ENCODE results near the gene RPS14. TPM values are rescaled to one million over a fixed set of nuclear protein-coding genes. Genes with fewer than 3 reads are reported as not detected.

Gene RPS14
- polyA plus RNA-seq, 3 donors from 2014 or later = 3,321 to 6,011 (median 3,509) TPM

DNA sequence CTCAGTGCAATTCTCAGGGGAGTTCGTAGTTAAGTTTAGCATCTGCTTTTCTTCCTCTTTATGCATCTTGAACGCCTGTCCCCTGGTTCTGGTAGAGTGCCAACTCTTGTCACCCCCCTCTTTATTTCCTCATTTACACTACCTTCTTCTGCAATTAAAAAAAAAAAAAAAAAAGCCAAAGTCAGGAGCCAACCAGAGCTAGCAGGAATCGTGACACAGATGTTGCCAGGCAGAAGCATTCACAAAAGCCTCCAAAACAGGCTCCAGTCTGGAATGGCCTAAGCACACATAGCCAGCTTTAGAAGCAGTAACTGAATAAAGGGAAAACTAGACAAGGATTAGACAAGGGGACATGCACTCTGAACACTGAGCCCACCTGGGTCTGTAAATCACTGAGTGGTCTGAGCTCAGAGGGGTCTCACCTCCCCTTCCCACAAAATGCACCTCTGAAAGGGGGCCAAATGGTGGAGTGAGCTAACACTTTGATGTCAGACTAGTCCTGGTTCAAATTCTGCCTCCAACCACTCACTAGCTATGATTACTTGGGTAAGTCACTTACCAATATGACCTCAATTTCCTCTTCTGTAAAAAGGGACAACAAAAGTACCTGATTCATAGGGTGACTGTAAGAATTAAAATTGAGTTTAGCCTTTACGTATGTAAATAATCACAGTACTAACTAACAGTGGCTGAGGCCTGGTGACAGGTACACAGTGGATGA, 38.9 kb downstream of the RPS14 start:
- Mint-ChIP-seq H3K36me3 (peaks cover 0 to 4% (median 0%) of the 10 kb centered on the region in 3 donors), H3K27ac (peak overlapping the region; percentile 98 to 100 (median 99)), H3K4me1 (peaks cover 59 to 64% of the 10 kb centered on the region in 2 donors), H3K27me3 (ENCODE audit: low read depth in 3 of 3) (peaks cover 13 to 25% (median 15%) of the 10 kb centered on the region in 3 donors), H3K9me3 (no peaks in the 10 kb centered on the region), H3K4me3 (peak overlapping the region; percentile 91 to 97 (median 97))
- DNase-seq = peak; percentile 64 to 71 (median 71)

DNA sequence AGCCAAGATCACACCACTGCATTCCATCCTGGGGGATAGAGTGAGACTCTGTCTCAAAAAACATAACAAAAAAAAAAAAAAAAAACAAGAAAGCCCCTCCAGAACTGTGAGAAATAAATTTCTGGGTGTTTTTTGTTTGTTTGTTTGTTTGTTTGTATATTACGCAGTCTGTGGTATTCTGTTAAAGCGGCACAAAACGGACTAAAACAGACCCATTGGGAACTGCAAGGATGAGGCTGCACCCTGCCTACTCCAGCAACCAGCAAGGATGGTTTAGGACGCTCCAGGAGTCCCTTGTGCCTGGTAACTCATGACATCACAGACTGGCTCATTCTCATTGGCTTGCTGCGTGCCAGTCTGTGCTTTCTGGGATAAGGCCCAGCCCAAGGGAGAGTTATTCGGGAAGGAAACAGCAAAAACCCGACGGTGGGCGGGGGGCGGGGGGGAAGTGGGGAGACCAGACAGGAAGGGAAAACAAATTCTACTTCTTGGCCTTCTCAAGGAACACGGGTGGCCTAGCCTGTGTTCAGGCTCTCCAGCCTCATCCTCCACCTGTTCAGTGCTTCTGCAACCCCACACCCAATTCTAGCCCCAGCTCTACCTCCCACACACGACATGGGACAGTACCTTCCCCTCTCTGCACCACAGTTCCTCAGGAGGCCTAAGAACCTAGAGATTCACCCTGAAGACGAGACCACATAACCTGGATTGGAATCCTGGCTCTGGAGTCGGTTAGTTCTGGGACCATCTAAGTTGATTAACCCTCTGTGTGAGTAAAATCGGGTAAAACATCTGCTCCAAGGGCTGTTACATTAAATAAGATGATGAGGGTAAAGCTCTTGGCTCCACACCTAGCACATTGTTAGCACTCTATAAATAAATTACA, 39.7 kb downstream of the RPS14 start:
- H3K36me3 Mint-ChIP-seq = peaks cover 0 to 4% (median 0%) of the 10 kb centered on the region in 3 donors
- no peaks in the 10 kb centered on the region for H3K9me3 Mint-ChIP-seq
- peak; percentile 47 to 60 (median 54) for DNase-seq
- peak overlapping the region; percentile 98 to 100 (median 99) for H3K27ac Mint-ChIP-seq
- H3K27me3 Mint-ChIP-seq (ENCODE audit: low read depth in 3 of 3) = peaks cover 13 to 25% (median 15%) of the 10 kb centered on the region in 3 donors
- H3K4me3 Mint-ChIP-seq = peak overlapping the region; percentile 91 to 97 (median 97)
- peaks cover 55 to 60% of the 10 kb centered on the region in 2 donors for H3K4me1 Mint-ChIP-seq

DNA sequence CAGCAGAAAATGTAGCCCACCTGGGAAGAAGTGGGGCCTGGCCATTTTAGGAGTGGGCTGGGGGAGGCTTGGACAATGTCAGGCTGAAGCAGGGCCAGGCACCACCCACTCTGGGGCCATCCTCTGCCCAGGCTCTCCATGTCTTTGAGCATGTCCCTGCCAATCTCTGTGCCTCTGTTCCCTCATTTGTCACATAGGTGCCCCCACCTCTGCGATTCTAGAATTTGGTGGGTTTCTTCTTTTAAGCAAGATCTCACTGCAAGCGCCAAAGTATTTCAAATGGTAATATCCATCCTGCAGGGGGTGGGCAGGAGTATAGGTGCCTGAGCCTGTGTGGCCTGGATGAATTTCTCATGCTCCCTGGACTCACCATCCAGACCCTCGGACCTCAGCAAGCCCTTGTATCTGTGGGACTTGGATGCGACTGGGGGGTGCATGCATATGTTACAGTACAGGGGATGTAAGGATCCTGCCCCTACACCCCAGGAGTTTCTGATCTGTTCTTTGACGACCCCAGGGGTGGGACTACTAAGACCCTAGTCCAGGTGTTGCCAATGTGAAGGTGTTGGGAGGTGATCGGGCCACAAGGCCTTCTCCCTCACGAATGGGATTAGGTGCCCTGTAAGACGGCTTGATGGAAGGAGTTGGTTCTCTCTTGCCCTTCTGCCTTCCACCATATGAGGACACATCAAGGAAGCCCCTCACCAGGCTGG, 41.2 kb downstream of the RPS14 start:
- Mint-ChIP-seq H3K27ac (peak overlapping the region in 4 of 6 donors; percentile 34 to 71 (median 40)), H3K4me3 (peak overlapping the region in 3 of 5 donors; percentile 20 to 29 (median 27)), H3K36me3 (peaks cover 0 to 4% (median 0%) of the 10 kb centered on the region in 3 donors), H3K9me3 (no peaks in the 10 kb centered on the region), H3K27me3 (ENCODE audit: low read depth in 3 of 3) (peaks cover 13 to 22% (median 15%) of the 10 kb centered on the region in 3 donors), H3K4me1 (peaks cover 43 to 46% of the 10 kb centered on the region in 2 donors)
- DNase-seq = no peak

DNA sequence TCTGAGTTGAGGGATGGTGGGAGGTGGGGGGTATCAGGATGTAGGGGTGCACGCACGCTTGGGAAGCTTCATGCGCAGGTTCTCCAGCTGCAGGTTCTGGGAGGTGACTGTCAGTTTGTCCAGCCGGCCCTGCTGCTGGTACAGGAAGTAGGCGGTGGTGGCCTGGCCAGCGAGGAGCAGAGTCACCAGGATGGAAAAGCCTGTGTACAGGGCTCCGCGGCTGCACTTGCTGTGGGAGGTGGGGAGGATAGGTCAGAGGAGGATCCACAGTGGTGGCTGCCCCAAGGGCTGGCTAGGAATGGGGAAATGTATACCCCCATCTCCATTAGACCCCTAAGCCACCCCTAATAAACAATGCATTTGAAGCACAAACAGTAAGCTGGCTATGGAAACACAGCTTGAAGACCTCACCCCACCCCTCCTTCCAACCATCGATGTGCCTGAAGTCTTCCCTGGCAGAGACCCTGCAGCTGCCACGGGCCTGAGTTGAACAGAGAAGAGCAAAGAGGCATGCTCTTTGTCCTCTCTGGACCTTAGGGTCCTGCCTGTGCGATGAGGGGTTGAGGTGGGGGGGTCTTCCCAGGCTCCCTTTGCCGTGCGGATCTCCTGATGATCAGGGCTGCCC, 42.3 kb downstream of the RPS14 start:
- no peak for DNase-seq
- H3K4me1 Mint-ChIP-seq = peaks cover 31 to 35% of the 10 kb centered on the region in 2 donors
- no peak overlapping the region for H3K4me3 Mint-ChIP-seq
- no peaks in the 10 kb centered on the region for H3K9me3 Mint-ChIP-seq
- peaks cover 4 to 9% (median 5%) of the 10 kb centered on the region in 3 donors for H3K36me3 Mint-ChIP-seq
- H3K27me3 Mint-ChIP-seq (ENCODE audit: low read depth in 3 of 3) = peaks cover 5 to 16% (median 8%) of the 10 kb centered on the region in 3 donors
- peak overlapping the region in 1 of 6 donors; percentile 34 for H3K27ac Mint-ChIP-seq

DNA sequence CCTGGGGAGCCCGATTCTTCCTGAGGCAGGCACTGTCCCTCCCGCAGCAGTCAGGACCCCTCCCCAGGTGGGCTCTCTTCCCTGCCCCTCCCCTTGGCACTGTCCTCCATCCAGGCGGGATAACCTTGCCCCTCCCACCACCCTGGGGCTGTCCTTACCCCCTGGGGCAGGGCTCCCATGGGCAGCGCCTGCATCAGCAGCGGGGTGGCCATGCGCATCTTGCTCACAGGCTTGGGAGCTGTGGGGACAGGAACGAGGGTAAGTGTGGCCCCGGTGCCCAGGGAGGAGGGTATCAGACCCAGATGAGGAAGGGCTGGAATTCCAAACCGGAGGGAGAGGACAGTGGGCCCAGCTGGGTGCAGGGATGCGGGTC, 42.8 kb downstream of the RPS14 start:
- no peak for DNase-seq
- H3K4me3 Mint-ChIP-seq = no peak overlapping the region
- peaks cover 5 to 16% (median 8%) of the 10 kb centered on the region in 3 donors for H3K27me3 Mint-ChIP-seq (ENCODE audit: low read depth in 3 of 3)

DNA sequence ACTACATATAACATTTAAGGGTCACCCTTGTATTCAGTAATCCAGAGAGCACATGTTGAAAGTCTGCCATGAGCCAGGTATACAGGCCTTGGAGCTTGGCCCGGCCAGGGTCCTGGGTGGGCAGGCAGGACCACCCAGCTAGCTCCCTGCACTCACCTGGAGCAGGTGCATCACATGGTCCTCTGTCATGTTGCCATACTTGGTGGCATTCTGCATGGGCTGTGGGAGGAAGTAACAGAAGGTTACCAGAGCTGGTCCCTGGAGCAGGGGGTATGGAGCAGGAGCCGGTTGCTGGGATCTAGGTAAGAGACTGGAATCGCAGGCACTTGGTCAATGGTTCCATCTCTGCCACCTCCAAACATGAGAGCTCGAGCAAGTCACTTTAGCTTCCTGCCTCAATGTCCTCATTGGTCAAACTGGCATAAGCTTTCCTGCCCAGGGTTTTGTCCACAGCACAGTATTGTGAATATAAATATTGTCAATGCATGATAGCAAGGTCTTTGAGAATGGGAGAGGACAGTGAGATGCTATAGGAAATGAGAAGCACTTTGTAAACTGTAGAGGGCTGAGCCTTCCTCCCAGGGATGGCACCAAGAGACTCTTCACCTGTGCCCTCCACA, 43.3 kb downstream of the RPS14 start:
- H3K27ac Mint-ChIP-seq = peak overlapping the region in 4 of 6 donors; percentile 40 to 68 (median 50)
- H3K9me3 Mint-ChIP-seq = no peaks in the 10 kb centered on the region
- no peak overlapping the region for H3K4me3 Mint-ChIP-seq
- H3K36me3 Mint-ChIP-seq = peaks cover 5 to 14% (median 8%) of the 10 kb centered on the region in 3 donors
- peaks cover 26 to 27% of the 10 kb centered on the region in 2 donors for H3K4me1 Mint-ChIP-seq
- H3K27me3 Mint-ChIP-seq (ENCODE audit: low read depth in 3 of 3) = peaks cover 5 to 16% (median 7%) of the 10 kb centered on the region in 3 donors
- no peak for DNase-seq

More for the DNA sequence above, 42.8 kb downstream of the RPS14 start:
- Mint-ChIP-seq H3K27ac (peak overlapping the region in 1 of 6 donors; percentile 46), H3K9me3 (no peaks in the 10 kb centered on the region), H3K4me1 (peaks cover 29 to 31% of the 10 kb centered on the region in 2 donors), H3K36me3 (peaks cover 4 to 9% (median 5%) of the 10 kb centered on the region in 3 donors)

DNA sequence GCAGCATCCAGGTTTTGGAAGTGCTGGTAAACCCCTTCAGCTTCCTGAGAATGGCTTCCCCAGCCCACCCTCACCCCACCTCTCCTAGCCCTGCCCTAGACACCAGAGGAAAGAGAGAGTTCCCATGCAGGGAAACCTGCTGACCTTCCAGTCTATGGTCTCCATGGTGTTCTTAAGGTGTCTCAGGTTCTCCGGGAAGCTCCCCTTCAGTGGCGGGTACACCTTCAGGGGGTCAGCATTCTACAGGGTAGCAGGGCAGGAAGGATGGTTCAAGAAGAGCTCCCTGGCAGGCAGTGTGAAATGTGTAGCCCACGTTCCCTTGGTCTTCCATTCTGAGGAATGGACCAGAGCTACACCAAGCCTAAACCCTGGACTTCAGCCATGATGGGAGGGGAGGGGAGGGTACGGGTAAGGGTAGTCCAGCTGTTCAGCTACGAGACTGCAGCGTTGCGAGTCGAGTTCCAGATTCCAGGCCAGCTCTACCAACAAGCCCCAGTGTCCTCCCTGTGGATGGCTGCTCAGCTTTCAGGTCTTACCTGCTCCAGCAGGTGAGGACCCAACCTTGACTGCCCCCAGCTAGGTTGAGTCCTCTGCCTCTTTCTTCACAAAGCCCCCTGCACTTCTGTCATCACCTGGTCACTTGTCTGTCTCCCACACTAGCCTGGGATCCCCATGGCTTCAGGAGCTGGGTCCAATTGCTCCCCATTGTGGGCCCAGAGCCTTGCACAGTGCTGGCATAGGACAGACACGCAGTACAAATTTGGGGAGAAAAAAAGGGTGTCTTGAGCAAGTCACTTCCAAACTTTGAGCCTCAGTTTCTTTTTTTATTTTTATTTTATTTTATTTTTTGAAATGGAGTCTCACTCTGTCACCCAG, 44.4 kb downstream of the RPS14 start:
- H3K27ac Mint-ChIP-seq = peak overlapping the region in 1 of 6 donors; percentile 22
- no peaks in the 10 kb centered on the region for H3K9me3 Mint-ChIP-seq
- no peak overlapping the region for H3K4me3 Mint-ChIP-seq

DNA sequence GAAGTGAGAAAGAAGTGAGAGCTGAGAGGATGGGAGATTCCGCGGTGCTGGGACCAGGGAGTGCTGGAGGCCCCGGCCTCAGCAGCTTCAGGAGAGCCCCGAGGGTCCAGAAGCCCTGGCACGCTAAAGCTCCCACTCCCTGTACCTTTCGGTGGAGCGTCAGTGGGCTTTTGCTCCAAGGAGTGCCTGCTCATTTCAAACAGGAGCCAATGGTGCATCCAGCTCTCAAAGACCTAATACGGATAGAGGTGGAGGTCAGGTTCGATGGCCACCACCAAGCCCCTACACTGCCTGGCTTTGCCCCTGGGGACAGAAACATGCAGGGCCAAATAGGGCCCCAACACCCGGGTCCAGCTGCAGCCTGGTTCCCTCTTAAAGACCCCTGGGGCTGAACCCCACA, 45.0 kb downstream of the RPS14 start:
- no peak for DNase-seq
- Mint-ChIP-seq H3K4me3 (no peak overlapping the region), H3K4me1 (peaks cover 11 to 13% of the 10 kb centered on the region in 2 donors), H3K27ac (peak overlapping the region in 2 of 6 donors; percentile 40), H3K36me3 (peaks cover 5 to 25% (median 16%) of the 10 kb centered on the region in 3 donors), H3K9me3 (no peaks in the 10 kb centered on the region), H3K27me3 (ENCODE audit: low read depth in 3 of 3) (peaks cover 3 to 7% (median 5%) of the 10 kb centered on the region in 3 donors)

More for the DNA sequence above, 44.4 kb downstream of the RPS14 start:
- no peak for DNase-seq
- peaks cover 0 to 8% (median 7%) of the 10 kb centered on the region in 3 donors for H3K27me3 Mint-ChIP-seq (ENCODE audit: low read depth in 3 of 3)
- H3K36me3 Mint-ChIP-seq = peaks cover 5 to 21% (median 15%) of the 10 kb centered on the region in 3 donors
- peaks cover 17 to 20% of the 10 kb centered on the region in 2 donors for H3K4me1 Mint-ChIP-seq

DNA sequence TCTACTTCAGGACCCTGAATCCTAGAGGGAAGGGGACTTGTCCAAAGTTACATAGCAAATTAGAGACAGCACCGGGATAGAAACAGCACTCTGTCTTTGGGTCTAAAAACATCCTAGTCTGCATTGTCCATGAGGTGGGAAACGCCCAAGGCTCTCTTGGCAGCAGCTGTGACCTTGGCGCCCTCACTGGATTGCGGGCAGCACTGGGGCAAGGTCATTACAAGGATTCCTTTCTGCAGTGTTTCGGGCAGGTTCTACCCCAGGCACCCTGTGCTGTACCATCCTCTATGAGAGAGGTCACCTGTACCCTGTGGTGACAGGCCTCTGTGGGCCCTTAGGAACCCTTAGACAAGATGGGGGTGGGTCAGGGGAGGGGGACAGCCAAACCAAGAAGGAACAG, 45.4 kb downstream of the RPS14 start:
- peaks cover 11 to 12% of the 10 kb centered on the region in 2 donors for H3K4me1 Mint-ChIP-seq
- H3K9me3 Mint-ChIP-seq = no peaks in the 10 kb centered on the region
- peak overlapping the region in 3 of 6 donors; percentile 8 to 77 (median 40) for H3K27ac Mint-ChIP-seq
- H3K4me3 Mint-ChIP-seq = no peak overlapping the region
- peaks cover 3 to 7% (median 5%) of the 10 kb centered on the region in 3 donors for H3K27me3 Mint-ChIP-seq (ENCODE audit: low read depth in 3 of 3)
- DNase-seq = no peak
- H3K36me3 Mint-ChIP-seq = peaks cover 5 to 25% (median 16%) of the 10 kb centered on the region in 3 donors

DNA sequence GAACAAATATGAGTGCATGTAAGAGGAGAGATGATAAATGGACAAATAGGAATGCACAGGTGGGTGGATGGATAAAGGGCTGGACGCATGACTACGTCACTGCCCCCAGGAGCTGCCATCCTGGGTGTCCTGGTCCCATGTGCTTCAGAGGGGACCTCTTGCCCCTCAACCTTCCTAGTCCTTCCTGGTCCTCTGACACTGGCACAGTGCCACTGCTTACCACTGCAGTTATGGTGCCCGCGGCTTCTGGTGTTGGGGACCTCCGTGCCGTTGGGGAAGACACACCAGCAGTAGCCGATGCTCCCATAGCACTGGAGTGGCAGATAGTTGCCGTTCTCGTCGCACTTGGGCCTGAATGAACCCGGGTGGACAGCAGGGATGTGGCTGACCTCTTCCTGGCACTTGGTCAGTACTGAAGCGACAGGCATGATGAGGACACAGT, 46.6 kb downstream of the RPS14 start:
- Mint-ChIP-seq H3K4me1 (peaks cover 6% of the 10 kb centered on the region in 2 donors), H3K9me3 (no peaks in the 10 kb centered on the region), H3K27ac (peak overlapping the region in 3 of 6 donors; percentile 28 to 50 (median 40)), H3K27me3 (ENCODE audit: low read depth in 3 of 3) (peaks cover 3 to 5% (median 5%) of the 10 kb centered on the region in 3 donors), H3K36me3 (peaks cover 5 to 25% (median 16%) of the 10 kb centered on the region in 3 donors), H3K4me3 (no peak overlapping the region)
- no peak for DNase-seq

DNA sequence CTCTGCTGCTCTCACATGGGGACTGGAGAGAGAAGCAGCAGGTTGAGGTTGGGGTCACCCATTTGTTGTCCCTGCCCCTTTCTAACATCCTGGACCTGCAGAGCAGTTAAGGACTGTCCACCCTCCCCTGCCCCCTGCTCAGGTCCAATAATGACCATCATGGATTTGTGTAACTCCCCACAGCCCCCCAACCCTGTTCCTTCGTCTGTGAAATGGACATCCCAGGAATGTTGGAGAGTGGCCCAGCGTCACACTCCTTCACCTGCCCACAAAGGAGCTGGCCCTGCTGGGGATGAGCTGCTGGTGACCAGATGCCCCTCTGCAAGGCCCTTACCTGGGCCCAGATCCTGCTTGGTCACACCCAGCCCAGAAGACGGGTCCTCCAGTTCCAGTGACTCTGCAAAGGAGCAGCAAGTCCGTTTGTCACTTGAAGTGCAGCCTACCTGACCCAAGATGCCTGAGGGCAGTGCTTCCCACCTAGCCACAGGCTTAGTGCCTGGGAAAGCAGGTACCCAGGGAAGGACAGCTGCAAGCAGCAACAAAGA, 47.2 kb downstream of the RPS14 start:
- H3K27ac Mint-ChIP-seq = peak overlapping the region in 3 of 6 donors; percentile 28 to 69 (median 50)
- H3K36me3 Mint-ChIP-seq = peaks cover 5 to 25% (median 16%) of the 10 kb centered on the region in 3 donors
- peaks cover 6% of the 10 kb centered on the region in 2 donors for H3K4me1 Mint-ChIP-seq
- DNase-seq = no peak
- no peak overlapping the region for H3K4me3 Mint-ChIP-seq
- H3K9me3 Mint-ChIP-seq = no peaks in the 10 kb centered on the region
- peaks cover 3 to 5% (median 5%) of the 10 kb centered on the region in 3 donors for H3K27me3 Mint-ChIP-seq (ENCODE audit: low read depth in 3 of 3)
